ENCODE data around the gene TAB2. TPM values are rescaled to one million over a fixed set of nuclear protein-coding genes. Genes with fewer than 3 reads are reported as not detected.

TAB2 gene
- total RNA-seq, 4 donors from 2014 or later: 24.1 to 93.6 (median 51.7) TPM

DNA sequence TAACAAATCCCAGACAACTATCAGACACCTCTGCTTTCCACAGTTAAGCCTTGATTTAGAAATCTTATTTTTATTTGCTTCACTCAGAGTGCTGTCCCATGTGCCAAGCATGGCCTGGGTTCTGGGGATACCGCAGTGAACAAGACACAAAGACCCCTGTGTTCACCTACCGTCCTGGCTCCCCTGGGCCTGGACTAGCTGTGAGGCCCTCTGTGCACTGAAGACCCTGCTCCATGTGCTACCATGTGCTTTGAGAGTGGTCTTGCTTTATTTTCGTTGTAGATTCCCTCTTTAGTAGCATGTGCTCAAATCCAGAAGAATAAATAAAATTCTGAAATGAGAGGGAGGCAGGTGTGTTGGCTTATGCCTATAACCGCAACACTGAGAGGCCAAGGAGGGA lies 105.1 kb downstream of the TAB2 start:
- Histone ChIP-seq H3K4me1 (no peaks in the 10 kb centered on the region), H3K27me3 (no peaks in the 10 kb centered on the region), H3K4me3 (no peak overlapping the region), H3K9me3 (no peaks in the 10 kb centered on the region), H3K27ac (no peak overlapping the region), H3K36me3 (no peaks in the 10 kb centered on the region)
- no peak for DNase-seq
- intact Hi-C loops (cut with DNase I; ENCODE audit: low total_unique reads): no loop called here
- TF ChIP-seq POLR2A (IDR thresholded peaks at IDR 0.05): no peak
- TF ChIP-seq, protein P1, sequence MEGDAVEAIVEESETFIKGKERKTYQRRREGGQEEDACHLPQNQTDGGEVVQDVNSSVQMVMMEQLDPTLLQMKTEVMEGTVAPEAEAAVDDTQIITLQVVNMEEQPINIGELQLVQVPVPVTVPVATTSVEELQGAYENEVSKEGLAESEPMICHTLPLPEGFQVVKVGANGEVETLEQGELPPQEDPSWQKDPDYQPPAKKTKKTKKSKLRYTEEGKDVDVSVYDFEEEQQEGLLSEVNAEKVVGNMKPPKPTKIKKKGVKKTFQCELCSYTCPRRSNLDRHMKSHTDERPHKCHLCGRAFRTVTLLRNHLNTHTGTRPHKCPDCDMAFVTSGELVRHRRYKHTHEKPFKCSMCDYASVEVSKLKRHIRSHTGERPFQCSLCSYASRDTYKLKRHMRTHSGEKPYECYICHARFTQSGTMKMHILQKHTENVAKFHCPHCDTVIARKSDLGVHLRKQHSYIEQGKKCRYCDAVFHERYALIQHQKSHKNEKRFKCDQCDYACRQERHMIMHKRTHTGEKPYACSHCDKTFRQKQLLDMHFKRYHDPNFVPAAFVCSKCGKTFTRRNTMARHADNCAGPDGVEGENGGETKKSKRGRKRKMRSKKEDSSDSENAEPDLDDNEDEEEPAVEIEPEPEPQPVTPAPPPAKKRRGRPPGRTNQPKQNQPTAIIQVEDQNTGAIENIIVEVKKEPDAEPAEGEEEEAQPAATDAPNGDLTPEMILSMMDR (IDR thresholded peaks at IDR 0.05): no peak

DNA sequence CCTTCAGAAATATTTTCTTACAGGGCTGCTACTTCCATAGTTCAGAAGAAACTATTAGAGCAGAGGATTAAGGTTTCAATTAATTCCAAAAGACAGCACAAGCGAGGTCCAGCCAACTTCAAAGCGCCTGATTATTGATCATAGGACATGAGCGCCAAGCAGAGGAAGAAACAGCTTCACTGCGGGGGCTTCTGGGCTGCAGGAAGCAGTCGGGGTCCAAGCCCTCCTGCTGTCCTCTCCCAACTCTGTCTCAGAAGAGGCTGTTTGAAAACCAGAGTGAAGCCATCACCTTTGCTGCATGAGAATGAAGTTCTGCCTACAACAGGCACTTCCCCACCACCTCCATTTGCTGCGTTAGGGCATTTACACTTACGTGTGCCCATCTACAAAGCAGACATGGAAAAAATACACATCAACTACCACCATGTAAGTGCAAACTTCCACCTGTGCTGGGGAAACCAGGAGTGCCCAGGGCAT lies 106.5 kb downstream of the TAB2 start:
- intact Hi-C loops (cut with DNase I; ENCODE audit: low total_unique reads): no loop called here
- DNase-seq: no peak
- Histone ChIP-seq H3K4me3 (no peak overlapping the region), H3K4me1 (no peaks in the 10 kb centered on the region), H3K9me3 (no peaks in the 10 kb centered on the region), H3K36me3 (no peaks in the 10 kb centered on the region), H3K27me3 (no peaks in the 10 kb centered on the region), H3K27ac (peak overlapping the region in 1 of 2 donors; percentile 70)
- TF ChIP-seq, protein P1 (IDR thresholded peaks at IDR 0.05): no peak
- no peak for TF ChIP-seq POLR2A (IDR thresholded peaks at IDR 0.05)

DNA sequence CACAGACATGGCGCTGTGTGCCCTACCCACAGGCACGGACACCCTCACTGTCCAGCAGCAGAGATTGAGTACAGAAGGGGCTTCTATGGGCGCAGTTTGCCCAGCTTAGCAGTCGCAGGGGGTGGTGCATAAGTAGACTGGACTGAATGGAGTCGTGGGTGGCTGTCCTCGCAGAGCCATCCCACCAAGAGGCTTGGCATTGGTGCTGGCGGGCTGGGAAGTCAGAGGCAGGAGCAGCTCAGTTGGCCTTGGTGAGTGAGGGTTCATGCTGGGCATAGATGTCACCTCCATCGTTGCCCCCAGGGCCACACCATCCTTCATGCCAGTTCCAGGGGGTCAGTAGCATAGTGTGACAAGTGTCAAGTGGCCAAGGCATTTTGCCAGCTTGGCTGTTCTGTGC lies 107.7 kb downstream of the TAB2 start:
- Histone ChIP-seq H3K9me3 (no peaks in the 10 kb centered on the region), H3K36me3 (no peaks in the 10 kb centered on the region), H3K27me3 (no peaks in the 10 kb centered on the region), H3K4me3 (no peak overlapping the region), H3K27ac (no peak overlapping the region), H3K4me1 (no peaks in the 10 kb centered on the region)
- intact Hi-C loops (cut with DNase I; ENCODE audit: low total_unique reads): no loop called here
- TF ChIP-seq POLR2A (IDR thresholded peaks at IDR 0.05): no peak
- TF ChIP-seq, protein P1 (IDR thresholded peaks at IDR 0.05): no peak
- no peak for DNase-seq

DNA sequence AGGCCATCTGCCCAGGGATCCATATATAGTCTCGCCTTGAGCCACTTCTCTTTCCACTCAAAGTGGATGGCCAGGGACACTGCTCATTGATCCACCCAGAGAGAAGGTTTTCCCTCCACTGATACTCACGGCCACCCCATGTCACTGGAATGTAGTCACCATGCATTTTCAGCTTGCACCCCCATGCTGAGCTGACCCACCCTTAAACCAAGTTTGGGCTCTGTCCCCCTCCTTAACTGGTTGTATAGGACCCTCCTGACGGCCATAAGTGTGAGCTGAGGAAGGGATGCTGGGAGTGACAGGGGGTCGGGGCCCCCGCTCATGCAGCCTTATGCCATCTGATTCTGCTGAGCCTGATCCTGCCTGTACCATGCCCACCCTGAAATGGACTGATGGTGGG lies 108.2 kb downstream of the TAB2 start:
- no peak for DNase-seq
- H3K9me3 ChIP-seq: no peaks in the 10 kb centered on the region
- TF ChIP-seq, protein P1 (IDR thresholded peaks at IDR 0.05): no peak
- TF ChIP-seq POLR2A (IDR thresholded peaks at IDR 0.05): no peak
- H3K36me3 ChIP-seq: no peaks in the 10 kb centered on the region
- H3K4me3 ChIP-seq: no peak overlapping the region
- intact Hi-C loops (cut with DNase I; ENCODE audit: low total_unique reads): no loop called here
- no peaks in the 10 kb centered on the region for H3K4me1 ChIP-seq
- no peaks in the 10 kb centered on the region for H3K27me3 ChIP-seq
- no peak overlapping the region for H3K27ac ChIP-seq

DNA sequence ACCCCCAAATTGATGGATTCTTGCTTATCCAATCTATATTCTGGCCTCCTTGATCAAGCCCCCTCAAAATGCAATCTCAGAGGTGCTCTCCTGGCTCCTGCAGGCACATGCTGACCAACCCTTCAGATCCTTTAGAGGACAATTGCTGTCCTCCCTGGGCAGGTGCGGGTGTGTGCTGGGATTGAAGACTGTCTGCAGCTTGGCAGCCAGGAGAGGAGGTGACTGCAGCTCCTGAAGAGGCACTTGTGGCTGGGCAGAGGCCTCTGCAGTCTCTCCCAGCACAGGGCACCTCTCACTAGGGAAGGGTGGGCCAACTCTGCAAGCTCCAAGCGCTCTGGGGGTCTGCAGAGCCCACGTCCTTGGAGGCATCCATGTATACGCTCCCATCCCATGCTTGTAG lies 111.1 kb downstream of the TAB2 start:
- H3K36me3 ChIP-seq: no peaks in the 10 kb centered on the region
- no peak for DNase-seq
- H3K27ac ChIP-seq: no peak overlapping the region
- intact Hi-C loops (cut with DNase I; ENCODE audit: low total_unique reads): no loop called here
- no peaks in the 10 kb centered on the region for H3K4me1 ChIP-seq
- TF ChIP-seq, protein P1 (IDR thresholded peaks at IDR 0.05): no peak
- no peak for TF ChIP-seq POLR2A (IDR thresholded peaks at IDR 0.05)
- no peak overlapping the region for H3K4me3 ChIP-seq
- no peaks in the 10 kb centered on the region for H3K27me3 ChIP-seq
- no peaks in the 10 kb centered on the region for H3K9me3 ChIP-seq

All from uterus (tissue), 4 donors.